RWPE2 (cell line): Measurements from ENCODE around the gene DNM2.

ENCODE experiments used
- ATAC-seq: fragments of 200-7000 bp; cut with Tn5 transposase; 3 replicates; pipeline ENCODE4 v1.9.1; 2021; ENCODE audit warnings: low read depth
- DNase-seq: peaks from one replicate; pipeline ENCODE4 v3.0.0-alpha.2; 2020; ENCODE audit warnings: low spot score
- H3K27ac ChIP-seq: fragments of 450-650 bp; 2 replicates; pipeline ENCODE4 v1.5.1; 2017; ENCODE audit warnings: mild to moderate bottlenecking; ENCODE audit not compliant: poor library complexity, severe bottlenecking
- H3K27me3 ChIP-seq: fragments of 250-450 bp; sonication (Bioruptor Pico); 2 replicates; pipeline ENCODE4 v1.5.1; 2021; ENCODE audit warnings: mild to moderate bottlenecking, moderate library complexity; ENCODE audit not compliant: insufficient read depth, poor library complexity, severe bottlenecking
- H3K36me3 ChIP-seq: fragments of 250-450 bp; sonication (Bioruptor Pico); 2 replicates; pipeline ENCODE4 v1.5.1; 2020; ENCODE audit warnings: low read depth, mild to moderate bottlenecking, moderate library complexity
- H3K4me1 ChIP-seq: fragments of 250-450 bp; sonication (Bioruptor Pico); 2 replicates; pipeline ENCODE4 v1.5.1; 2021; ENCODE audit warnings: mild to moderate bottlenecking, moderate library complexity; ENCODE audit not compliant: insufficient read depth, poor library complexity, severe bottlenecking
- H3K4me3 ChIP-seq: fragments of 250-450 bp; sonication (Bioruptor Pico); 2 replicates; pipeline ENCODE4 v1.5.1; 2021; ENCODE audit warnings: mild to moderate bottlenecking, moderate library complexity; ENCODE audit not compliant: severe bottlenecking
- H3K9me3 ChIP-seq: fragments of 250-450 bp; sonication (Bioruptor Pico); 2 replicates; pipeline ENCODE4 v1.5.1; 2021; ENCODE audit warnings: mild to moderate bottlenecking, moderate library complexity; ENCODE audit not compliant: severe bottlenecking
- CTCF ChIP-seq: fragments of 450-650 bp; IDR thresholded peaks from one replicate; pipeline ENCODE4 v1.5.1; 2017; ENCODE audit warnings: mild to moderate bottlenecking, moderate library complexity; ENCODE audit not compliant: poor library complexity, severe bottlenecking

The DNM2 gene

GRCh38 chr19:10707440-10707839, 10.4 kb upstream of the DNM2 start:
- H3K36me3 ChIP-seq = peaks cover 20% of the 10 kb centered on the region
- TF ChIP-seq CTCF = no peak
- H3K27ac ChIP-seq = no peak overlapping the region
- no peak overlapping the region for H3K4me3 ChIP-seq
- H3K4me1 ChIP-seq = no peaks in the 10 kb centered on the region
- H3K9me3 ChIP-seq = no peaks in the 10 kb centered on the region
- ATAC-seq (no peak), DNase-seq (no peak)
- H3K27me3 ChIP-seq = no peaks in the 10 kb centered on the region

- Histone ChIP-seq H3K4me1 (no peaks in the 10 kb centered on the region), H3K27me3 (no peaks in the 10 kb centered on the region), H3K4me3 (no peak overlapping the region), H3K27ac (no peak overlapping the region), H3K36me3 (peaks cover 17% of the 10 kb centered on the region), H3K9me3 (no peaks in the 10 kb centered on the region)
- DNase-seq (no peak), ATAC-seq (no peak)
- no peak for TF ChIP-seq CTCF
These were observed 9.6 kb upstream of the DNM2 start for GRCh38 chr19:10708291-10708690.

GRCh38 chr19:10712045-10712444, 5.8 kb upstream of the DNM2 start:
- DNase-seq = no peak

GRCh38 chr19:10712754-10713153, 5.1 kb upstream of the DNM2 start:
- H3K9me3 ChIP-seq = no peaks in the 10 kb centered on the region
- H3K4me3 ChIP-seq = no peak overlapping the region
- ATAC-seq = no peak
- no peak for TF ChIP-seq CTCF
- DNase-seq = no peak
- H3K4me1 ChIP-seq = no peaks in the 10 kb centered on the region
- H3K36me3 ChIP-seq = peaks cover 11% of the 10 kb centered on the region
- no peak overlapping the region for H3K27ac ChIP-seq
- H3K27me3 ChIP-seq = no peaks in the 10 kb centered on the region

More at GRCh38 chr19:10712045-10712444, 5.8 kb upstream of the DNM2 start:
- Histone ChIP-seq H3K27me3 (no peaks in the 10 kb centered on the region), H3K4me3 (no peak overlapping the region), H3K27ac (no peak overlapping the region), H3K4me1 (no peaks in the 10 kb centered on the region), H3K9me3 (no peaks in the 10 kb centered on the region), H3K36me3 (peaks cover 11% of the 10 kb centered on the region)
- ATAC-seq = no peak
- TF ChIP-seq CTCF = no peak

- H3K27ac ChIP-seq = no peak overlapping the region
- no peaks in the 10 kb centered on the region for H3K9me3 ChIP-seq
- peaks cover 7% of the 10 kb centered on the region for H3K36me3 ChIP-seq
- H3K27me3 ChIP-seq = no peaks in the 10 kb centered on the region
- no peaks in the 10 kb centered on the region for H3K4me1 ChIP-seq
- no peak overlapping the region for H3K4me3 ChIP-seq
- no peak for ATAC-seq
- TF ChIP-seq CTCF = no peak
- no peak for DNase-seq
These were observed 4.6 kb upstream of the DNM2 start for GRCh38 chr19:10713317-10713716.
